Stimulated activated memory B cell treated with anti-CD40 and anti-IgM and Interleukin-4, amounts not matched to agents 10 μg/mL and 1 μg/mL and 100 μg/mL, for 72 hours (primary cell): ENCODE results near the gene SUMF2.
"Not testable (repeated sequence)": the region's sequence is repeated elsewhere in the genome, so short reads cannot be mapped to it uniquely, and the experiment has no call there.

Source experiments
- ATAC-seq: fragments of 150-1000 bp; cut with Tn5 transposase; 2 replicates; pipeline ENCODE4 v1.10.0; 2021
- H3K27ac Mint-ChIP-seq: one replicate; pipeline ENCODE4 v1.8.0; 2022; ENCODE audit warnings: mild to moderate bottlenecking, mixed read lengths
- H3K27me3 Mint-ChIP-seq: one replicate; pipeline ENCODE4 v1.8.0; 2022; ENCODE audit warnings: mixed read lengths
- H3K36me3 Mint-ChIP-seq: one replicate; pipeline ENCODE4 v1.8.0; 2022; ENCODE audit warnings: mixed read lengths
- H3K4me1 Mint-ChIP-seq: one replicate; pipeline ENCODE4 v1.8.0; 2022; ENCODE audit warnings: mixed read lengths
- H3K4me3 Mint-ChIP-seq: one replicate; pipeline ENCODE4 v1.8.0; 2022; ENCODE audit warnings: mild to moderate bottlenecking, moderate library complexity, mixed read lengths
- H3K9me3 Mint-ChIP-seq: one replicate; pipeline ENCODE4 v1.8.0; 2022; ENCODE audit warnings: mixed read lengths

Gene SUMF2

DNA sequence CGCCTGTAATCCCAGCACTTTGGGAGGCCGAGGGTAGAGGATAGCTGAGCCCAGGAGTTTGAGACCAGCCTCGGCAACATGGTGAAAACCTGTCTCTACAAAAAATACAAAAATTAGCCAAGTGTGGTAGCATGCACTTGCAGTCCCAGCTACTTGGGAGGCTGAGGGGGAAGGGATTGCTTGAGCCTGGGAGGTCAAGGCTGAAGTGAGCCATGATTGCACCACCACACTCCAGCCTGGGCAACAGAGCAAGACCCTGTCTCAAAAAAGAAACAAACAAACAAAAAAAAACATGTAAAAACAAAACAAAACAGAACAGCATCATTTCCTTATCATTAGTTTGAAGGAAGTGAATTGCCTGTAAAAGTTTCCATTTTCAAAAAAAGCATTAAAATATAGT is 48.2 kb downstream of the SUMF2 start:
- H3K27ac Mint-ChIP-seq, H3K9me3 Mint-ChIP-seq, H3K4me1 Mint-ChIP-seq, H3K4me3 Mint-ChIP-seq, H3K36me3 Mint-ChIP-seq, ATAC-seq: not testable (repeated sequence)
- H3K27me3 Mint-ChIP-seq = peaks cover 20% of the 10 kb centered on the region

DNA sequence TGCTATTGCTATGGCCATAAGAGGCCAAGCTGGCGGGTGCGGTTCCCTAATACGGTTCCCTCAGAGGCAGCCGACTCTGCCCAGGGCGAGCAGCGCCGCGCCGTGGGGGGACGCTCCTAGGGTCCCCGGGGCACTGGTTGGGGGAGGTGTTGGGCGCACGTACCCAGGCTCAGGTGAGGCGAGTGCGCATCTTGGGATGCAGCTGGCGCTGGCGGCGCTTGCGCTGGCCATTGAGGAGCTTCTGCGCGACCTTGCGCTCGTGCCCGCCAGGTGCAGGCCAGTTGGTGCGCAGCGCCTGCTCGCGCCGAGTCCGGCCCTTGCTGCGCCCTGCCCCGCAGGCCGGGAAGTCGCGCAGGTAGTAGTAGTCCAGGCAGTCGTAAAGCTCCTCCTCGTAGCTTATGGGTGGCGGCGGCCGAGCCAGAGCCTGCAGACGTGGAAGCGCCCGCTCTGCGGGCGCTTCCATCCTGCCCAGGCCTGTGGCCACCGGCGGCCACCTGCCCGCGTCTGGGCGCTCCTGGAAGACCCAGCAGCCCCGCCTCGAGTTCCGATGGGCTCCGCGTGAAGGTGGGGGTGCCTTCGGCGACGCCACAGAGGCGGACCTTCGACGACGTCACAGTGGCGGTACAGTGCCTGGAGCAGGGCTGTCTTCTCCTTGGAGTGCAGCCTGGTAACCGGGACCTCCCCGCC is 51.9 kb downstream of the SUMF2 start, which contains the start of gene NUPR2:
Gene NUPR2 (minus strand): TSS at position 566 of the 687 bp plus-strand sequence. CDS start 103 bp downstream, at position 463.
- no peak within 1 kb of the TSS for H3K4me3 Mint-ChIP-seq
- no peak for ATAC-seq

GRCh38 chr7:56121440-56121839 is 57.4 kb downstream of the SUMF2 start:
- no peak for ATAC-seq
- Mint-ChIP-seq H3K4me1 (no peaks in the 10 kb centered on the region), H3K27ac (no peak overlapping the region), H3K4me3 (no peak overlapping the region), H3K9me3 (no peaks in the 10 kb centered on the region), H3K36me3 (no peaks in the 10 kb centered on the region), H3K27me3 (peaks cover 35% of the 10 kb centered on the region)

More for the DNA sequence above, 51.9 kb downstream of the SUMF2 start, which contains the start of gene NUPR2:
- Mint-ChIP-seq H3K9me3 (no peaks in the 10 kb centered on the region), H3K4me1 (no peaks in the 10 kb centered on the region), H3K27me3 (peaks cover 43% of the 10 kb centered on the region), H3K36me3 (no peaks in the 10 kb centered on the region), H3K27ac (no peak within 1 kb of the TSS)

DNA sequence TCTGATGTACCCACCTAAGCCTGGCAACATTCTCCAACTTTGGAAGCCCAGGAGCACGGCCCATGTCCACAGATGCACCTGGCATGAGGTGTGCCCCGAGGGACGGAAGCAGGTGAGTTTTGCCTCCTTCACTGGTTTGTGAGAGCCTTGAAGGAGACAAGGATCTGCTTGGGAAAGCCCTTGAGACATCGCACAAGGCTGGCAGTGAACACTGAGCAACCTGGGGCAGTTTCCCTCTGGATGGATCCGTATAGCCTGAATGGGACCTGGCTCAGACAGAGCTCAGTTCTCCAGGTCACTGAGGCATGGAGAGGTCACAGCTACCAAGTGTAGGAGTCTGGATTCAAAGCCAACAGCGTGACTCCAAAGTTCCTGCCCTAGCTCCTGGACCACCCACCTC is 60.9 kb downstream of the SUMF2 start:
- Mint-ChIP-seq H3K9me3 (no peaks in the 10 kb centered on the region), H3K27me3 (peaks cover 12% of the 10 kb centered on the region), H3K4me1 (no peaks in the 10 kb centered on the region), H3K4me3 (no peak overlapping the region), H3K36me3 (no peaks in the 10 kb centered on the region), H3K27ac (no peak overlapping the region)
- ATAC-seq = no peak

GRCh38 chr7:56125831-56126230 is 61.7 kb downstream of the SUMF2 start:
- no peak for ATAC-seq
- H3K4me3 Mint-ChIP-seq = no peak overlapping the region
- no peaks in the 10 kb centered on the region for H3K4me1 Mint-ChIP-seq
- no peaks in the 10 kb centered on the region for H3K36me3 Mint-ChIP-seq
- no peaks in the 10 kb centered on the region for H3K9me3 Mint-ChIP-seq
- H3K27me3 Mint-ChIP-seq = peaks cover 6% of the 10 kb centered on the region
- H3K27ac Mint-ChIP-seq = no peak overlapping the region

DNA sequence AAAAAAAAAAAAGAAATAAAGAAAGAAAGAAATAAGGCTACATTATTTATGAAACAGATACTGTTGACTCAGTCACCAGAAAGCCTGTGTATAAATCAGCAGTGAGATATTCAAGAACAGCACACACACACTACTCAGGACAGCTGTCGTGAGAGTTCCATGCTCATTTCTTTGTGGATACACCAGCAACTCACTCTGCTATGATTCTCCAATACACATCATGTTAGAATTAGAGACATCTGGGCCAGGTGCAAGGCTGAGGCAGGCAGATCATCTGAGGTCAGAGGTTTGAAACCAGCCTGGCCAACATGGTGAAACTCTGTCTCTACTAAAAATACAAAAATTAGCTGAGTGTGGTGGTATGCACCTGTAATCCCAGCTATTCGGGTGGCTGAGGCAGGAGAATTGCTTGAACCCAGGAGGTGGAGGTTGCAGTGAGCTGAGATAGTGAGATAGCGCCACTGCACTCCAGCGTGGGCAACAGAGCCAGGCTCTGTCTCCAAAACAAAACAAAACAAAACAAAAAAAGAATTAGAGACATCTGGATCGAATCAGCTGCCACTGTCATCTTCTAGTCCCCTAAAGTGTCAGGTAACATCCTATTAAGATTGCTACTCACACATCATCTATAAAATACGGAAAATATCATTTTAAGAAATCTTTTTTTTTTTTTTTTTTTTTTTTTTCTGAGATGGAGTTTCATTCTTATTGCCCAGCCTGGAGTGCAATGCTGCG is 63.3 kb downstream of the SUMF2 start:
- H3K4me3 Mint-ChIP-seq = no peak overlapping the region
- no peak overlapping the region for H3K27ac Mint-ChIP-seq
- H3K36me3 Mint-ChIP-seq = no peaks in the 10 kb centered on the region
- H3K4me1 Mint-ChIP-seq = no peaks in the 10 kb centered on the region
- ATAC-seq = no peak
- H3K27me3 Mint-ChIP-seq = no peaks in the 10 kb centered on the region
- H3K9me3 Mint-ChIP-seq = no peaks in the 10 kb centered on the region
